Measurements from ENCODE around the gene NEXMIF. TPM values are rescaled to one million over a fixed set of nuclear protein-coding genes. Genes with fewer than 3 reads are reported as not detected.
A peak's percentile ranks its signal among the peaks of the same experiment; 100 is the strongest.

NEXMIF gene
- total RNA-seq, 2 experiments from 2014 or later, result not detected

- no peaks in the 10 kb centered on the region for H3K9me3 ChIP-seq (ENCODE audit: low read length)
- H3K9me2 ChIP-seq (ENCODE audit: insufficient read depth, low read length), result no peaks in the 10 kb centered on the region
- no peaks in the 10 kb centered on the region for H3K79me2 ChIP-seq (ENCODE audit: insufficient read depth, low read depth, low read length)
- H3K4me1 ChIP-seq (ENCODE audit: insufficient read depth, low read length, poor library complexity, severe bottlenecking), result no peaks in the 10 kb centered on the region
- H3K4me3 ChIP-seq (ENCODE audit: low read depth, low read length, poor library complexity, severe bottlenecking), result no peak overlapping the region
- no peak overlapping the region for H2AFZ ChIP-seq (ENCODE audit: low read length)
- CTCF ChIA-PET (ENCODE audit: unreplicated experiment), result no interaction called here
- H3K27ac ChIP-seq (ENCODE audit: low read depth, low read length, poor library complexity, severe bottlenecking), result no peak overlapping the region
- TF ChIP-seq EZH2phosphoT487 (IDR thresholded peaks at IDR 0.05; ENCODE audit: borderline replicate concordance, low read depth, low read length) (no peak), CTCF (conservative IDR thresholded peaks at IDR 0.05; ENCODE audit: low read length) (no peak)
- no TSS peak for BruUV-seq (replicated peaks)
- no peak for DNase-seq (ENCODE audit: low spot score)
- no peaks in the 10 kb centered on the region for H4K20me1 ChIP-seq (ENCODE audit: insufficient read depth, low read length)
- POLR2A ChIA-PET, result no interaction called here
- H3K36me3 ChIP-seq (ENCODE audit: insufficient read depth, low read length), result no peaks in the 10 kb centered on the region
- no peak overlapping the region for H3K4me2 ChIP-seq (ENCODE audit: low read length)
- intact Hi-C loops (cut with micrococcal nuclease; ENCODE audit: unreplicated experiment), result no loop called here
Observed at GRCh38 chrX:74923942-74924448, 1.3 kb downstream of the NEXMIF start.

DNA sequence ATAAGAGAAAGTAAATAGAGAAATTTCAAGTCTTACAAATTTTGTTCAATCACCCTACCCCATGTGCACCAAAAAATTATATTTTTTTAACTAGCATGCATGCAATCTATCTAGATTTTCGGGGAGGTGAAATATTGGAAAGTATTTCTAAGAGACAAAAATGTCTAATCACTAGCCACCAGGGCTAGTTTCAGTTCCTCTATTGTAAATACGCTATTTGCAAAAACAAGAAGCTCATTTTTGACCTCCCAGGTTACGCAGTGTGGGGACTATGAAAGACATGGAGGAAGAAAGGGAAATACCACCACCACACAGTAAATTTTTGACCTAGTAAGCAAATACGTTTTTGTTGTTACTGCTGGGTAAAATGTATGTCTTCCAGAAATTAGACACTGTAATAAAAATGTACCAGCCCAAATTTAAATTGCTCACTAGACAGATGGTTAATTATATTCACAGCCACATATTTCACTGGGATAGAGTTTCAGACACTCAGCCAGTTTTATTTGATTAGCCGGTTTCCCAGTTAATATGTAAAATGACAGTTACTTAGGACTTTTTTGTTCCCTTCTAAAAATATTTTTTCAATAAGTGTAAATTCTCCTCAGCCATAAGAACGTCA, 2.2 kb downstream of the NEXMIF start:
- POLR2A ChIA-PET, result no interaction called here

More for the DNA sequence above, 2.2 kb downstream of the NEXMIF start:
- no peak for TF ChIP-seq CTCF (conservative IDR thresholded peaks at IDR 0.05; ENCODE audit: low read length)
- TF ChIP-seq EZH2phosphoT487 (IDR thresholded peaks at IDR 0.05; ENCODE audit: borderline replicate concordance, low read depth, low read length), result no peak
- CTCF ChIA-PET (ENCODE audit: unreplicated experiment), result no interaction called here
- no TSS peak for BruUV-seq (replicated peaks)
- no peaks in the 10 kb centered on the region for H4K20me1 ChIP-seq (ENCODE audit: insufficient read depth, low read length)
- intact Hi-C loops (cut with micrococcal nuclease; ENCODE audit: unreplicated experiment), result no loop called here
- H3K9me3 ChIP-seq (ENCODE audit: low read length), result no peaks in the 10 kb centered on the region
- peak; percentile 9 for DNase-seq (ENCODE audit: low spot score)
- no peak overlapping the region for H3K27ac ChIP-seq (ENCODE audit: low read depth, low read length, poor library complexity, severe bottlenecking)
- H3K36me3 ChIP-seq (ENCODE audit: insufficient read depth, low read length), result no peaks in the 10 kb centered on the region
- no peaks in the 10 kb centered on the region for H3K4me1 ChIP-seq (ENCODE audit: insufficient read depth, low read length, poor library complexity, severe bottlenecking)
- H2AFZ ChIP-seq (ENCODE audit: low read length), result no peak overlapping the region
- H3K4me2 ChIP-seq (ENCODE audit: low read length), result no peak overlapping the region
- H3K79me2 ChIP-seq (ENCODE audit: insufficient read depth, low read depth, low read length), result no peaks in the 10 kb centered on the region
- H3K4me3 ChIP-seq (ENCODE audit: low read depth, low read length, poor library complexity, severe bottlenecking), result no peak overlapping the region
- H3K9me2 ChIP-seq (ENCODE audit: insufficient read depth, low read length), result no peaks in the 10 kb centered on the region
